Glomerular endothelial cell (primary cell): ENCODE results near the gene SUSD6. TPM values are rescaled to one million over a fixed set of nuclear protein-coding genes. Genes with fewer than 3 reads are reported as not detected.

ENCODE experiments used
- DNase-seq: peaks from one replicate; pipeline ENCODE4 v3.0.0-alpha.2; 2011; ENCODE audit warnings: low read depth, low spot score; ENCODE audit errors: extremely low read depth
- total RNA-seq: library from RNA; depleted of rRNA; stranded (reverse); fragments of >200 nt; gene quantifications from 2 replicates; pipeline ENCODE4 v1.2.3, GENCODE V29; 2015

SUSD6 gene
- total RNA-seq: 27.3 and 54.1 TPM in 2 replicates

DNA sequence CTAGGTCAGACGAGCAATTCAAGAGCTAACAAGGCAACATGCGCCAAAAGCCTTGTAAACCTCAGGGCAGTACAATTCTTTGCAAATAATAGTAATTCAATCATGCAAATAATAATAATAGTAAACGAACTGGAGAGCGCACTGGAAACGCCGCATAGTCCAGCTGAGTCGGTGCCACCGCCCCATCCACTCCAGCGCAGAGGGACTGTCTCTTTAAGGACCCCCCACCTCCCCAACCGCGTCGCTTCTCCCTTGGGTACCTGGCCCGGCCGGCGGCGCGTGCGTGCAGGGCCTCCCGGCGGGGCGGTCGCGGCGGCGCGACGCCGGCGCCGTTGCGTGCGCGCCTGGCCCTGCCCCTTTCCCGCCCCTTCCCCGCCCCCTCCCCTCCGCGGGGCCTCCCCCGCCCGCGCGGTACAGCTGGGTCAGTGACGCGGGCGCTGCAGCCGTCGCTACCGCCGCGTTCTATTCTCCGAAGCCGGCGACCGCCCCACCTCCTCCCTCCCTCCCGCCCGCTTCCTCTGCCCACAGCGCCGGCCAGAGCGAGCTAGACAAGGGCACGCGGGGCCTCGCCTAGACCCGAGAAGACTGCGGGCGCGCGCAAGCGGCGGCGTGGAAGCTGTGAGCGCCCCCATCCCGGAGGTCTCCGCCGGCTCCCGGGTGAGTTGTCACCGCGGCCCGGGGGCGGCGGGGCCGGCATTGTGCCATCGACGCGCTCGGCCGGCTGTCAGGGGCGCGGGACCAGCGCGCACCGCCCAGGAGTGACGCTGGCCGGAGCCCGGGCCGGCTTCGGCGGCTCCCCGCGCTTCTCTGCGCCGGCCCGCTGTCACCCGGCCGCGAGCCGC is at the start of gene SUSD6:
TSS of gene SUSD6 (plus strand) at position 425 of the 842 bp plus-strand sequence. CDS start 46,997 bp downstream, outside the sequence.
- no peak for DNase-seq

DNA sequence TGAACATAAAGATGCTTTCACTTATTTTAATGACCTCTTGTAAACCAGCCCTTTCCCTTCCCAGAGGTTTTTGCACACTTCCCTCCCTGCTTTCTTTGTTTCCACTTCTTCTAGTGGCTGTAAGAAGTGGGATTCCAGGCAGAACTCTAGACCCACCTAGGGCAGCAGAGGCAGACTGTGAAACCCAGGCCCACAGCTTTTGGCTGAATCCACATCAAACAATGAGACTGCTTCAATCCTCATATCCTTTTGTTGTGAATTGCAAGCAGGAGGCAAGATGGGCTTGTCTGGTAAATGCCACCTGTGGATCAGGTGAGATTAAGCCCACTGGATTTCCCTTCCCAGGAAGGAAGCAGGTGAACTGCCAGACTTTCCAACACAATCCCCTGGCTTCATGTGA is 49.5 kb upstream of the SUSD6 start:
- no peak for DNase-seq

GRCh38 chr14:69567563-69567962 is 43.8 kb upstream of the SUSD6 start:
- DNase-seq: no peak

GRCh38 chr14:69569859-69570258 is 41.5 kb upstream of the SUSD6 start:
- DNase-seq: no peak

DNA sequence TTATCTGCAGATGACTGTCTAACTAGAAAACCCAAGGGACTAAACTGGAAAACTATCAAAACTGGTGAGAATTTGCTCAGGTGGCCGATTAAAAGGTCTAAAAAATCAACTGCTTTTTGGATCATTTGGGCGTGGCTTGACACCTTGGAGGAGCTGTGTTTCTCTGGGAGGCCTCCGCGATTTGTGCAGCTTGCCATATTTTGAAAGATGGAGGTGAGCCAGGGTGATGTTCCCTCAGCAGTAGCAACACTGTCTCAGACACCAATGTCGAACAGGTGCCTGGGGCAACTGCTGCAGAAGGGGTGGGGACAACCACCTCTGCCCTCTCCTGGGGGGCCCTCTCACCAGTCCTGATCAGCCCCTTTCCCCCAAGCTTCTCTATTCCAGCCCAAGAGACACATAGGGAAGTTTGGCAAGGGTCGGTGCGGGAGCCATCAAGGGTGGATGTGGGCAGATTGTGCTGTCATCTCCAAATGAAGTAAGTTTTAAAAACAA is 40.5 kb upstream of the SUSD6 start:
- no peak for DNase-seq

DNA sequence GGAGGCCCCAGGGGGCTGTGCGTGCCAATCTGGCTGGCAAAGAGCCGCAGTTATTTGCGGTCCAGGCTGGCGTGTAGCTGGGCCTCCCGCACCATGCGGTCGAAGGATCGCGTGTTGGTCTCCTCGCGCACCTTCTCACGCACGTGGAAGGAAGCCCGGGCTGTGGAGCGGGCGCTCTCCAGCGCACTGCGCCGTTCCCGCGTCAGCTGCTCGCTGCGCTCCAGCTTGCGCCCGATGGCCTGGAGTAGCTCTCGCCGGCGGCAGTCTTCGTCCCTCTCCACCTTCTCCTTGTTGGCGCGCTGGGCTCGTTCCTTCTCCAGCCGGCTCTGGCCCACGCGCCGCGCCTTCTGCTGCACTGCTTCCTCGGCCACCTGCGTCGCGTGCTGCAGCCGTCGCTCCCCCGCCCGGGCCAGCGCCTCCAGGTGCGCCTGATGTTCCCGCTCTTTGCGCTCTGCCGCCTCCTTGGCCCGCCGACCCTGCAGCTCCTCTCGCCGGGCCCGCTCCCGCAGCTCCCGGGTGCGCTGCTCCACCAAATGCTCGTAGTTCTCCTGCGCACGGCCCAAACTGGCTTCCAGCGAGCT is 39.9 kb upstream of the SUSD6 start:
- no peak for DNase-seq

DNA sequence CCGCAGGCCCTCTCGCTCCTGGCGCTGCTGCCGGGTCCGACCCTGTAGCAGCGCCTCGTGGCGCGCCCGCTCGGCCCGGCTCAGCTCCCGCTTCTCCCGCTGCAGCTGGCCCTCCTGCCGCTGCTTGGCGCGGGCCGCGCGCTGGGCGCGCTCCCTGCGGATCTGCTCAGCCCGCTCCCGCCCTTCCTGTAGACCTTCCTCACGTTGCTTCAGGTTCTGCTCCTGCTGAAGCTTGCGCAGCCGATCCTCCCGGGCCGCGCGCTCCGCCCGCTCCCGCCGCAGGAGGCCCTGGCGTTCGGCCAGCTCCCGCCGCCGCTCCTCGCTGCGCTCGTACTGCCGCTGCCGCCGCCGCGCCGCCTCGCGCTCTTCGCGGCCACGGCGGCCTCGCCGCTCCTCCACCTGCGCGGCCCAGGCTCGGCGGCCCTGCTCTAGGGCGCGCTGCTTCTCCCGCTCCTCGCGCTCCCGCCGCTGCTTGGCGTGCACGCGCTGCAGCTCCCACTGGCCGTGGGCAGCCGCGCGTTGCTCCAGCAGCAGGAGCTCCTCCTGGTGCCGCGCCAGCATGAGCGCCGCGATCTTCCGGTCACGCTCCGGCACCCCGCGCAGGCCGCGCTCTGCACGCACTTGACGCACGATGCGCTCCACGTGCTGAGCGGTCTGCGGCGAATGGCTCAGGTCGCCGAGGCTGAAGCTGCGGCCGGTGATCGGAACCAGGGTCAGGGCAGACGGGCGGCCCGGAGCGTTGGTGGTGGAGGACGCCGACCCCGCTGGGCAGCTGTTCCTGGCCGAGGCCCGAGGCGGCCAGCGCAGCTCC is 39.2 kb upstream of the SUSD6 start:
- no peak for DNase-seq

DNA sequence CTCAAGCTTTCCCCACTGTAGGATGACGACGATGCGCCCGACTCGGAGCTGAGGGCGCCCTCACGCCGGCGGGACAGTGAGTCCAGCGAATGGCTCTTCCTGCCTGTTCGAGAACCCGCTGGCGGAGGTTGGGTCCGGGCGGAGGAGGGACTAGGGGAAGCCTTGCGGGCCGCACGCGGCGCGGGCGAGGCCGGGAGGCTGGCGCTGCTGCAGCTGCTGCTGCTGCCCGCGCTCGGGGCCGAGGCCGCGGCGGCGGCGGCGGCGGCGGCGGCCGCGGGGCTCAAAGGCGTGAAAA is 38.6 kb upstream of the SUSD6 start:
- DNase-seq: no peak

DNA sequence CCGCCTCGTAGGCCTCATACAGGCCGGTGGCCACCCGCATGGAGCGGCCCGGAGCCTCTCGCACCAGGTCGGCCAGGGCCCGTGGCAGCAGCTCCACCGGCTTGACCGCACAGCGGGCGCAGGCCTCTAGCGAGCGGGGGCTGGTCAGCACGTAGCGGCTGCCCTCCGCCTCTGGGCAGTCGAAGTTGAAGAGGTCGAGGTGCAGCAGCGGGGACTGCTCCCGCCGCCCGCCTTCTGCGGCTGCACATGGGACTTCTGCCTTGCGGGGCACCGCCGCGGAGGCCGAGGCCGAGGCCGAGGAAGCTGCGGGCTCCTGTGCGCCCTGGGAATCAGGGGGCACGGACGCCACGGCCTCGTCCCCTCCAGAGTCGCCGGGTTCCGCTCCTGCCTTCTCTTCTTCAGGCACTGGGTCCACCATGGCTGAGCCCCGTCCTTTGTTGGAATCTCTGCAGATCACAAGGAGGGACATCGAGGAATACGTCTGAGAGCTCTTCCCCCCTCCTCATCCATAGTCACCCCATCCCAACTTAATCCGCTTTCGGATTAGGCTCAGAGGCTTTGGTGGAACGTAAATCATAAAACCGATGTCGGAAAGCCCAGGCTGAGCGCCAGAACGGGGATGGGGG is 38.1 kb upstream of the SUSD6 start:
- DNase-seq: no peak

- DNase-seq: no peak
Observed at GRCh38 chr14:69573831-69574262, 37.5 kb upstream of the SUSD6 start.

DNA sequence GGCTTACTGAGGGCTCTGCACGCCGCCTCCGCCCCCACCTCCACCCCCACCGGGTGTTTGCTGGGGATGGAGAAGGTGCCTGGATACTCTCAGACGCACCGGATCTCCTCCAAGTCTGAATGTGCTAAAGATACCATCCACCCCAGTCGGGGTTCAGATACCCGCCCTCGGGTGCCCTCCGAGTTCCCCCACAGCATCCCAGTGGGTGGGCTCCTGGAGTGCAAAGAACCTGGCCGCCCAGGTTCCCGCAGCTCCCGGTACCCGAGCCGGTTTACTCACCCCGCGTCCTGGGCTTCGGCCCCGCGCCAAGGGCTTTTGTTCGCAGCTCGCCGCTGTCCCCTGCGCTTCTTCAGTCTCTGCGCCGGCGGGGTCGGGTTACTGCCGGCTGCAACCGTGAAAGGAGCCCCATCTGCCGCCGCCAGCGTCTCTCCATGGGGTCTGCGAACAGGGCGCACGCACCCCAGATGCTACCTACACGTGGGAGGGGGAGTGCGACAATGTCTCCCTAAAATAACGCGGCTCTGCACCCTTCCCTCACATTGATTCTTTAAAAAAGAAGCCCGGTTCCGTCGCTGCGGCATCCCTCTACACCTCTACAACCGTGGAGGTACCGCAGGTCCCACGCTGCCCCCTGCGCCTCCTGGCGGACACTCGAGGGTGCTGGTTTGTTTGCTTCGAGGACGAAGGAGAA is 37.0 kb upstream of the SUSD6 start, which contains the start of gene CCDC177:
TSS of gene CCDC177 (minus strand) at position 609 of the 691 bp plus-strand sequence. CDS start 1,249 bp downstream, outside the sequence.
- no peak for DNase-seq

DNA sequence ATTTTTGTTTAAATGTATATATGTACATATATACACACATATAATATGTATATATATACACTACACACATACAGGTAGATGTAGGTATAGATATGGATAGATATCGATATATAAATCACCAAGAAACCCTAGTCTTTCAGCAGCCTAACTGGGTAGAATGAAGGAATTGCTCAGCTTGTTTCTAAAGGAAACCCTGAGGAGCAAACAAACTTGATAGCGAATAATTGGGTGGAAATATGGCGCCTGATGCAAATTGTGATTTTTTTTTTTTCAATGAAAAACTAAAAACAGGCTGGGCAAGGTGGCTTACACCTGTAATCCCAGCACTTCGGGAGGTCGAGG is 36.5 kb upstream of the SUSD6 start:
- no peak for DNase-seq

DNA sequence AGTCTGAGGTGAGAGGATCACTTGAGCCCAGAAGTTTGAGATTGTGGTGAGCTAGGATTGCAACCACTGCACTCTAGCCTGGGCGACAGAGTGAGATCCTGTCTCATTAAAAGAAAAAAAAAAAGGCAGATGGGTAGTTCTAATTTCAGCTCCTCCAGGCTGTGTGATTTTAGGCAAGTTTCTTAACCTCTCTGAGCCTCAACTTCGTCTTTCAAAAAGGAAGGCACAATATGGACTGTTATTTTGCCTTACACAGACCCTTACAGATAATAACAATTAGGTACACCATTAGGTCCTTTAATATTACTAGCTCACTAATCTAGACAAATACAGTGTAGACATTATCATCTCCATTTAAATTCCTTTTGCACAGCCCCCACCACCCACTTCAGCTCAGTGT is 31.9 kb upstream of the SUSD6 start:
- no peak for DNase-seq

DNA sequence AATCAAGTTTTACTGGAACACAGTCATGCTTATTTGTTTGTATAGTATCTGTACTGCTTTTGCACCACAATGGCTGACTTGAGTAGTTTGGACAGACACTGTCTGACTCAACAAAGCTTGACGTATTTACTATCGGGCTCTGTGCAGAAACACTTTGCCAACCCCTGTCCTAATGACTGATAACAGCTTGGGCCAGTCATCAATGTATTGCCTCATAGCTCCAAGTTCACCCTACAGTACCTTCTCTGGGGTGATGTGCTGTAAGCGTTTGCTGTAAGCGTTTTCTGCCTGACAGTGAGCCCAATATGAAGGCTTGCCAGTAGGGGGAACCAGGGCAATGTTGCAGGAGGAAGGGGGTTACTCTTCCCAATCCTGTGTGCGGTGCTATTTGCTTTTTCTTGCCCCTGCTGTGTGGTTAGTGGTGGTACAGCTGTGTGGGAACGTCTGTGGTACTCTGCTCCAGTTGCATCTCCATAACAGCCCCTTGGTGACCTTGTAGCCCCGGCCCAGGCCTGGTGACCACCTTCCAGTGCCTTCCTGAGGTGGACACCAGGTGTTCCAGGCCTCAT is 31.3 kb upstream of the SUSD6 start:
- DNase-seq: no peak

DNA sequence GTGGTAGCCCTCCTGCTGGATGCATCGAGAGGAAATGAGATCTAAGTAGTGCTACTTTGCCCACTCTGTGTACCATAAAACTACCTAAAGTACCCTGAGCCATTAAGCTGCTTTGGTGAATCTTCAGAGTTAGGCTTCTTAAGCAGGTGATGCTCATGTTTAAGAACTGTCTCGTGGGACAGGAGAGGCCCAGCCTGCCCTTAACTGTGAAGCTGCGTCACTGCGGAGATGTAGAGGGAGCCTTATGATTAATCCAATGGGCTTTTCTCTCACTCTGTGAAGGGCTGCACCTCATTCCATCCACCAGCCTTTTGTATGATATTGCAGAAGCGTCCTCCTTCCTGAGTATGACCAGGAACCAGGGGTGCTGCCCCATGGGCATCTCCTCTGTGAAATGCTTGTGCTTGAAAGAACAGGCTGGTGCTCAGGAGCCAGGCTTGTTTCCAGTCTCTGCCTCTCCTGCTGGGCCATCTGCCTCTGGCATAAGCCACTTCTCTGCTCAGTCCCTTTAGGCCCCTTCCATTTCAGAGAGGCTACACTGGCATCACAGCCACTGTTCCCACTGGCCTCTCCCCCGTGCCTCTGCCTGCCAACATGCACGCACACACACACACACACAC is 30.0 kb upstream of the SUSD6 start:
- DNase-seq: no peak

DNA sequence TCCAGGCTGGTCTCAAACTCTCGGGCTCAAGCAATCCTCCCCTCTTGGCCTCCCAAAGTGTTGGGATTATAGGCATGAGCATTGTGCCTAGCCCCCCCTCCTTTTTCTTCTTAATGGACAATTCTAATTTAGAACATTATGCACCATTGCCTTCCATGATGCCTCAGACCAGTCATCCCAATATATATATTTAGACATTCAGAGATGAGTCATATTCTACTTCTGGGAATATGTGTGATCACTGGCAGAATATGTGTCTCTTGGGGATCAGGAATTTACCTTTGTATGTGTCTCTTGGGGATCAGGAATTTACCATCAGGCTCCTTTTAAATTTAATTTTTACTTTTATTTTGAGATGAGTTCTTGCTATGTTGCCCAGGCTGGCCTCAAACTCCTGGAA is 29.2 kb upstream of the SUSD6 start:
- no peak for DNase-seq

GRCh38 chr14:69582829-69583228 is 28.6 kb upstream of the SUSD6 start:
- no peak for DNase-seq

- DNase-seq: no peak
Observed at GRCh38 chr14:69584389-69584788, 27.0 kb upstream of the SUSD6 start.

DNA sequence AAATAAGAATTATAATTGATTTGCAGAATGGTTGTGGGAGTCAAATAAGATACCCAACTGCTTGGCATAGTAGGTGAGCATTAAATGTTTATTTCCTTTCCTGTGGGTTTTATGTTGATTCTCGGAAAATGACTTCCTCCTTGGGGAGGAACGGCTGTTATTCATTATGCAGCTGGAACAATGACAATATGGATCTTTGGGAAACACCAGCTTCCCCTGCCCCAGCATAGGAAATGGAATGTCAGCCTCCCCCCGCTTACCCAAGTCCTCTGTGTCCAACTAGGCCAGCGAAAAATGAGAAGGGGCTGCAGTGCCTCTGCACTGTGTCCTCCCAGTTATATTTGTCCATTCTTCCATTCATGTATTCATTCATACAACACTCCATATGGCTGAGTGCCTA is 25.0 kb upstream of the SUSD6 start:
- DNase-seq: peak; percentile 66

DNA sequence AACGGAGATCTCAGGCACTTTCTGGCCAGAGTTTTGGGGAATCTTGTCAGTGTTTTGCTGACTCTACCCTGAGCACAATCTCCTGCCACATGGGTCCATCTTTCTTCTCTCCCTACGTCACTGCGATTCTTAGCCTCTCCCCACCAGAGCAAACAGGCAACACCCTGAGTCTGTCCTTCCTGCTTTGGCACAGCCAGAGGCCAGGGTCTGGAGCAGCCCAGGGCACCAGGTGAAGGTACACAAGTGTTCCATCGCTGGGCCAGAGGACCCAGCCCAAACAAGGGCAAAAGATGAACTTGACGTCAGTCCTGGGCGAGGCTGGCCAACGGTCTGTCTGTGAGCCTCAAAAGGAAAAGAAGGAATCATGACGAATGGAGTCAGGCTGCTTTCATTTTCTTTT is 24.0 kb upstream of the SUSD6 start:
- no peak for DNase-seq
